ENCODE data around the gene DNASE2.
"Not testable (repeated sequence)": the region's sequence is repeated elsewhere in the genome, so short reads cannot be mapped to it uniquely, and the experiment has no call there.

The DNASE2 gene

GRCh38 chr19:12859546-12859945, 21.7 kb downstream of the DNASE2 start:
- DNase-seq, result no peak

DNA sequence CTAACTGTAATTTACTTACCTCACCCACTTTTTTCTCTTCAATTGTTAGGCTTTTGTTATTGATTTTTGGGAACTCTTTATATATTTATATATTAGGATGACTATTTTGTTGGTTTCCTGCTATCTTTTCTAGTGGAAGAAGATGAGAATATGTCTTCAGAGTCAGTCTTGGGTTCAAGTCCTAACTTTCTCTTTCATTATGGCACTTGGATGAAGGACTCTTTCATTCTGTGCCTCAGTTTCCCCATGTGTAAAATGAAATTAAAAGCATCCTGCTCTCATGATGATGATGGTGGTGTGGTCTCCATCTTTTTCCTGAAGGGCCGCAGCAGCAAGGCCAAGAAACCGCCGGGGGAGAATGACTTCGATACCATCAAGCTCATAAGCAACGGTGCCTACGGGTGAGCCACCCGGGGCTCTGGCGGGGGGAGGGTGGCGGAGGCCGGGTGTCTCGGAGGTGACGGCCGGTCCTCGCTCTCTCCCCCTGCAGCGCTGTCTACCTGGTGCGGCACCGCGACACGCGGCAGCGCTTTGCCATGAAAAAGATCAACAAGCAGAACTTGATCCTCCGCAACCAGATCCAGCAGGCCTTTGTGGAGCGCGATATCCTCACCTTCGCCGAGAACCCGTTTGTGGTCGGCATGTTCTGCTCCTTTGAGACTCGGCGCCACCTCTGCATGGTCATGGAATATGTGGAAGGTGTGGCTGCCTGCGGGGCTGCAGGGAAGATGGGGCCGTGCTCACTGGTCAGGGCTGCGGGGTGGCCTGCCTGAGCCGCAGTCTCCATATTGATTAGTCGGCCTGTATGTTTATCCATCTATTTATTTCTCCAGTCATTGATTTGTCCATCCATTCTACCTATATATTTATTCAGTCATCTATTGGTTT, 23.0 kb downstream of the DNASE2 start:
- no peak for DNase-seq

- no peak for DNase-seq
Measured at GRCh38 chr19:12856653-12857052, 24.6 kb downstream of the DNASE2 start.

DNA sequence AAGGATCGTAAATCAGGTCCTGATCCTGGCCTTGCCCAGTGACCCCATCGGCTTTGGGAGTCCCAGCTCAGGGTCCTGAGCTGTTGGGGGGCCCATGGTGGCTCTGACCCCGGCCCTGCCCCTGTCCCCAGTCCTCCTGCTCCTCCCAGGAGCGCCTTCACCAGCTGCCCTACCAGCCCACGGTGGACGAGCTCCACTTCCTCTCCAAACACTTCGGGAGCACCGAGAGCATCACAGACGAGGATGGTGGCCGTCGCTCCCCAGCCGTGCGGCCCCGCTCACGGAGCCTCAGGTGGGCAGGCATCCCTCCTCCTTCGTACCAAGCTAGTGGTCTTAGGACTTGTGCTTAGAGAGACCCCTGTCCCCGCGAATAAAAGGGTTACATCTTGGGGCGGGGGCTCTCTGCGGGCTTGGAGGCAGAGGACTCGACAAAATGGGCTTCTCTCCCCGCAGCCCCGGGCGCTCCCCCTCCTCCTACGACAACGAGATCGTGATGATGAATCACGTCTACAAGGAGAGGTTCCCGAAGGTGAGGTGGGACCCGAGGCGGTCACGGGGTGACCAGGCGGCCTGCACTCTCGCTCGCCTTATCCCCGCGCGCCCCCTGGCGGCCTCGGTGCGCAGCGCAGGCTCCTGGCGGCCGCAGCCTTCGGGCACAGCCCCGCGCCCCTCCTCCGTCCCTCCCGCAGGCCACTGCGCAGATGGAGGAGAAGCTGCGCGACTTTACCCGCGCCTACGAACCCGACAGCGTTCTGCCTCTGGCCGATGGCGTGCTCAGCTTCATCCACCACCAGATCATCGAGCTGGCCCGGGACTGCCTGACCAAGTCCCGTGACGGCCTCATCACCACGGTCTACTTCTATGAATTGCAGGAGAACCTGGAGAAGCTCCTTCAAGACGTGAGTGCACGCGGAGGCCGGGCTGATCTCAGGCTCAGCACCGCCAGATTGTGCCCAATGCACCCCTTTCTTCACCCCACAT, 33.8 kb downstream of the DNASE2 start:
- peak; percentile 95 for DNase-seq

- not testable (repeated sequence) for DNase-seq
Measured at GRCh38 chr19:12846613-12847012, 34.6 kb downstream of the DNASE2 start.

DNA sequence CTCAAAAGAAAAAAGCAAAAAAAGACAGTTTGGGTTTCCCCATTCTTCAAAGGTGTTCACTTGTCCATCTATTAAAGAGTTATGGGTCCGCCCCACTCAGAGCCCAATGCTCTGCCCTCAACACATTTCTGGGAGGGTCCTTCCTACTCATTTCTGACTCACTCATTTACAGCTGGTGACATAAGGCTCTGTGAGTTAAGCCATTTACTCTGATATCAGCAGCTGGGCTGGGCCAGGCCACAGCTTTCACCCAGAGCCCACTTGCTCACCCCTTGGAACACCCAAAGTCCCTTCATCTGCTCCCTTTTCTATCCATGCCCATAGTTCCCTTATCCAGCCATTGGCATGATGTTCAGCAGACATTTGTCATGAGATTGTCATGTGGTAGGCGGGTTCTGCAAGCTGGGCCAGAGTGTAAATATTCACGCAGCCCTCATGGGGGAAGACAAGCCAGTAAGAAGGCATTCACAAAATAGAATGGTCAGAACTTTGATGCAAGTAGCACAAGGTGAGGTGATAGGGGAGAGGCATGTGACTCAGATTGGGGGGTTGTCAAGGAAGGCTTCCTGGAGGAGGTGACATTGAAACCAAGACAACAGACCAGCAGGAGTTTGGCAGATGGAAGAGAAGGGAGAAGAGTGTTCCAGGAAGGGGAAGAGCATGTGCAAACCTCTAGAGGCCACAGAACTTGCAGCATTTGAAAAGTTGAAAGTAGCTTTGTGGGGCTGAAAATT, 37.1 kb downstream of the DNASE2 start:
- DNase-seq, result no peak

GRCh38 chr19:12843328-12843727, 37.9 kb downstream of the DNASE2 start:
- no peak for DNase-seq

GRCh38 chr19:12842511-12842910, 38.7 kb downstream of the DNASE2 start:
- no peak for DNase-seq

GRCh38 chr19:12841094-12841493, 40.2 kb downstream of the DNASE2 start:
- peak; percentile 54 for DNase-seq

DNA sequence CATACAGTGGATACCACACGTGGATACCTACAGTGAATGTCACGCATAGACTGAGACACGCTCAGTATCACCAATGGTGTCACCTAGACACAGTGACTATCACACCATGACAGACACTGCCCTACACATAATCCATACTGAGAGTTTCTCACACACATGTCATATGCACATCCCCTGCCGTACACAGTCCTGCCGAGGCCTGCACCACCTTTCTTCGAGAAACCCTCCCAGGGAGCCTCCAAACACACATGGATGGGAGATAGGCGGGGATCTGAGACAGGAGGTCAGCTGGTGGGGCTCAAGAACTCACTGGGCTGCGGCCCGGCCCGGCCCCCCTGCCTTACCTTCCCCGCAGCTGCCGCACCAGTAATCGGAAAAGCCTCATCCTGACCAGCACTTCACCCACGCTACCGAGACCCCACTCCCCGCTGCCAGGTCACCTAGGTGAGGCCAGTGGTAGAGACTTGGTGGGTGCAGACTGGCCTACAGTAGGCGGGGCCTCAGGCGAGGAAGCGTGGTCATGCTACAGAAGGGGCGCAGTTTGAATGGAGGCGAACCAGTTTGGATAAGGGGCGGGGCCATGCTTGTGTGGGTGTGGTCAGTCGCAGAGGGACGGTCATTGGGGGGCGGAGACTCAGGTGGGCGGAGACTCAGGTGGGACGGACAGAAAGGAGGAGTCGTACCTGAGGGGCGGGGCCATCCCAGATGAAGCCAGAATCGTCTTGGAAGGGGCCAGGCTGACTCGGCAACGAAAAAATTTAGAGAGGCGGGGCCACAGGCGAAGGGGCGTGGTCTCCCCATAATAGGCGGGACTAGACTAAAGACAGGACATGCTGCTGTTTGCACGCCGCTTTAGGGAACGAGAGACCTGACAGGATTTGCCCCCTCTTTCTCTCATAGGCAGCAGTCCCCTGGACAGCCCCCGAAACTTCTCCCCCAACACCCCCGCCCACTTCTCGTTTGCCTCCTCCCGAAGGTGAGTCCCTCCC, 40.9 kb downstream of the DNASE2 start:
- DNase-seq, result peak; percentile 87

- DNase-seq, result peak; percentile 44
Measured at GRCh38 chr19:12838886-12839756, 42.1 kb downstream of the DNASE2 start.

GRCh38 chr19:12838182-12838885, 42.9 kb downstream of the DNASE2 start, which contains the start of gene MAST1:
TSS of gene MAST1 (plus strand) at chr19:12838515. CDS start at chr19:12838573, 58 bp downstream.
- DNase-seq, result peak; percentile 72

GRCh38 chr19:12837225-12837624, 44.0 kb downstream of the DNASE2 start:
- no peak for DNase-seq

- no peak for DNase-seq
Measured at GRCh38 chr19:12836529-12836863, 44.8 kb downstream of the DNASE2 start.

DNA sequence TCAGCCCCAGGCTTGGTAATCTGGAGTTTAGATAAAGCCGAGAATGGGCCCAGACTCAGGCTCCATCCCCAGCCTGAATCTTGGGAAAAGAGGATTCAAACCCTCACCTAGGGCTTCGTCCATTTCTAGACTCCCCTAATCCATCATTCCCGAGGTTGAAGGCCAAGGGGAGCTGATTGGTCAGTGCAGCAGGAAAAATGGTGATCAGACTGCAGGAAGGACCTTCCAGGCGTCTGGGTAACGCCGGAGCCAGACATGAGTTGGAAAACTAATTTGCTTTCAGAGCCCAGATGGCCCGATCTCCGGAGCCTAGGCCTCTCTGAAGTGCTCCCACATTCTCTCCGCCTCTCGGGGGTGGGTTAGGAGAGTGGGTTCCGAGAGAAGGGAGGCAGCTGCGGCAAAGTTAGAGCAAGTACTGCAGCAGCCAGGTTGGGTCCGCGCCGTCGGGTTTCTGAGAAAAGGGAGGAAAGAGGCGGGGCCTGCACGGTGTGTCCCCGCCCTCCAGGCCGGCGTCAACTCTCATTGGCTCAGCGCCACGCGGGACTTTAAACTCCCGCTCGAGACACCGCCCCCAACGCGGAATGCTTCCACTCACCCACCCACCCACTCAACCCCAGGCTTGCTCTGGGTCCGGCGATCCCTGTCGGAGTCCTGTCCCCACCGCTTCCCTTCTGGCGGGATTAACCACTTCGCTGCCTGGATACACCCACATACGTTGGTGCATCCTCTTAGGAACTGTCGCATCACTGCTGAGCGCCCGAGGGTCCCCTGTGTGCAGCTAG, 46.1 kb downstream of the DNASE2 start:
- peak; percentile 53 for DNase-seq

DNA sequence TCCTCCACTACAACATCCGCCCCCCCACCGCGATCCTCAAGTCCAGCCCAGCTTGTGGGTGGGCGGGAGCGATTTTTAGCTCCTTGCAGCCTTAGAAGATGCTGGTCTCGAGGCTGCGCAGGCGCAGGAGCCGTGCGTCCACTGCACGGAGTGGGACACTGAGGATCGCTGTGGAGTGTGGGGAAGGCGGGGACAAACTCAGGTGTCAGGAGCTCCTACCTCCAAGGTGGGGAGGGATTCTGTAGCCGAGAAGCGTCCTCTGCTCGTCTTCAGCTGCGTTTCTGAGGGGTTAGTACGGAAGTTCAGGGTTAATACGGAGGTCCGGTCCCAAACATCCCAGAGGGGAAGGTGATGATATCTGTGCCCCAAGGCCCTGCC, 46.7 kb downstream of the DNASE2 start, which contains the start of gene RTBDN:
Gene RTBDN, minus strand, starts transcription at position 14 of the 378 bp plus-strand sequence. CDS start 4,600 bp downstream, outside the sequence.
- no peak for DNase-seq

GRCh38 chr19:12833738-12834565, 47.3 kb downstream of the DNASE2 start:
- peak; percentile 54 for DNase-seq

DNA sequence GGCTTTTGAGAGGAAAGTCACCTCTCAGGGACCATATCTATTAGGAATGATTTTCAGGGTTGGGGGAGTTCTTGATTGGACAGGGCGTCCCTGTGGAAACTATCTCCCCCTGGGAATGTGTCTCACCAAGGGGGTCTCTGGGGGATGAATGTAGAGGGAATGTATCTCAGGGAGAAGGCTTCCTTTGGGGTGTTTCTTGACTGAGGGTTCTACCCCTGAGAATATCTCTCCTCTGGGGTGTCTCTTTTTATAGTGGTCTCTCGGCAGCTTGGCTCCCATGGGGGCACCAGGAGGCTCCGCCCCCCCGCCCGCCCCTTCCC, 47.9 kb downstream of the DNASE2 start:
- no peak for DNase-seq
